PC-9 (cell line): ENCODE data around the gene CLMN. TPM values are rescaled to one million over a fixed set of nuclear protein-coding genes. Genes with fewer than 3 reads are reported as not detected.

Experiments
- BruUV-seq: library from RNA; stranded (reverse); fragments of 400-500 nt; replicated peaks from 2 replicates; lab custom pipeline; 2021; lab: Mats Ljungman, UMichigan
- CTCF ChIA-PET: fragments of 300-600 bp; sonication (Branson Sonifier 250); formaldehyde crosslinking; loops from one replicate; lab custom pipeline; 2022; ENCODE audit warnings: antibody characterized with exemption; lab: Charles Lee
- POLR2A ChIA-PET: fragments of 300-600 bp; sonication (Branson Sonifier 250); formaldehyde crosslinking; loops from one replicate; lab custom pipeline; 2022; ENCODE audit warnings: antibody characterized with exemption; ENCODE audit not compliant: unreplicated experiment; lab: Charles Lee
- DNase-seq, 2 experiments: peaks; one replicate each; pipeline versions ENCODE4 v3.0.0 to v3.0.0-alpha.2; 2015 to 2022; ENCODE audit warnings: mixed read lengths in 1 of 2
- H2AFZ ChIP-seq: fragments of 200-600 bp; sonication (generic); 2 replicates; pipeline ENCODE4 v1.8.1; 2017; ENCODE audit warnings: antibody characterized with exemption
- H3F3A ChIP-seq: fragments of 200-600 bp; sonication (generic); 2 replicates; pipeline ENCODE4 v1.8.1; 2017; ENCODE audit warnings: antibody characterized with exemption, mild to moderate bottlenecking, low read depth; ENCODE audit not compliant: insufficient read depth
- H3K27ac ChIP-seq: fragments of 200-600 bp; sonication (generic); 2 replicates; pipeline ENCODE4 v1.6.1; 2016; ENCODE audit warnings: mixed run types
- H3K27me3 ChIP-seq: fragments of 200-600 bp; sonication (generic); 2 replicates; pipeline ENCODE4 v1.6.1; 2016; ENCODE audit warnings: low read depth, mixed run types; ENCODE audit not compliant: insufficient read depth
- H3K36me3 ChIP-seq: fragments of 200-600 bp; sonication (generic); 2 replicates; pipeline ENCODE4 v1.6.1; 2016; ENCODE audit warnings: low read depth, mixed run types
- H3K4me1 ChIP-seq: fragments of 200-600 bp; sonication (generic); replicated peaks from 2 replicates; pipeline ENCODE4 v1.6.1; 2016; ENCODE audit warnings: mixed run types; ENCODE audit not compliant: insufficient read depth
- H3K4me2 ChIP-seq: fragments of 200-600 bp; sonication (generic); 2 replicates; pipeline ENCODE4 v1.6.1; 2017; ENCODE audit warnings: mixed run types
- H3K4me3 ChIP-seq: fragments of 200-600 bp; sonication (generic); 2 replicates; pipeline ENCODE4 v1.6.1; 2016; ENCODE audit warnings: mixed run types
- H3K79me2 ChIP-seq: fragments of 200-600 bp; sonication (generic); 2 replicates; pipeline ENCODE4 v1.6.1; 2017; ENCODE audit warnings: low read depth, mixed run types
- H3K9me2 ChIP-seq: fragments of 200-600 bp; sonication (generic); 2 replicates; pipeline ENCODE4 v1.8.1; 2017; ENCODE audit warnings: mild to moderate bottlenecking; ENCODE audit not compliant: insufficient read depth
- H3K9me3 ChIP-seq: fragments of 200-600 bp; sonication (generic); 2 replicates; pipeline ENCODE4 v1.8.1; 2016; ENCODE audit warnings: low read depth; ENCODE audit not compliant: insufficient read depth
- H4K20me1 ChIP-seq: fragments of 200-600 bp; sonication (generic); 2 replicates; pipeline ENCODE4 v1.8.1; 2017; ENCODE audit not compliant: insufficient read depth
- CTCF ChIP-seq: fragments of 200-600 bp; sonication (generic); conservative IDR thresholded peaks from 2 replicates; pipeline ENCODE4 v1.6.1; 2017; ENCODE audit warnings: mixed run types, antibody characterized with exemption, mild to moderate bottlenecking, moderate library complexity
- EZH2 ChIP-seq: fragments of 200-600 bp; sonication (generic); IDR thresholded peaks from 2 replicates; pipeline ENCODE4 v1.8.0; 2017; ENCODE audit warnings: antibody characterized with exemption, low read depth
- intact Hi-C: fragments of 100-400 bp; cut with micrococcal nuclease; formaldehyde crosslinking; loops from one replicate; pipeline ENCODE4 v1.10.0; 2022; ENCODE audit not compliant: unreplicated experiment
- total RNA-seq: library from RNA; stranded (reverse); gene quantifications from 2 replicates; pipeline ENCODE4 v1.2.3, GENCODE V29; 2021

The CLMN gene
- total RNA-seq, 1 experiment from 2014 or later, result 15.8 TPM

- BruUV-seq, result no TSS peak
- Histone ChIP-seq H3K4me2 (no peak overlapping the region), H3K27ac (no peak overlapping the region), H3K36me3 (no peaks in the 10 kb centered on the region), H3K9me2 (no peaks in the 10 kb centered on the region), H2AFZ (no peak overlapping the region), H4K20me1 (no peaks in the 10 kb centered on the region), H3K4me1 (peaks cover 25% of the 10 kb centered on the region), H3K79me2 (peaks cover 16% of the 10 kb centered on the region), H3F3A (peaks cover 20% of the 10 kb centered on the region), H3K27me3 (no peaks in the 10 kb centered on the region), H3K4me3 (no peak overlapping the region), H3K9me3 (no peaks in the 10 kb centered on the region)
- ChIA-PET CTCF (no interaction called here), POLR2A (no interaction called here)
- intact Hi-C loops, result no loop called here
- TF ChIP-seq CTCF (no peak), EZH2 (no peak)
- DNase-seq, result no peak
Observed at GRCh38 chr14:95261616-95262510, 57.8 kb downstream of the CLMN start.

GRCh38 chr14:95260537-95261361, 59.0 kb downstream of the CLMN start:
- no peaks in the 10 kb centered on the region for H4K20me1 ChIP-seq
- H3K4me3 ChIP-seq, result no peak overlapping the region
- no TSS peak for BruUV-seq
- H3K9me2 ChIP-seq, result no peaks in the 10 kb centered on the region
- no peak overlapping the region for H2AFZ ChIP-seq
- peaks cover 13% of the 10 kb centered on the region for H3K79me2 ChIP-seq
- no peaks in the 10 kb centered on the region for H3K36me3 ChIP-seq
- ChIA-PET POLR2A (no interaction called here), CTCF (no interaction called here)
- H3K27ac ChIP-seq, result peak overlapping the region; percentile 23; the same call in 1 of the 2 replicates
- H3K4me2 ChIP-seq, result no peak overlapping the region
- no peaks in the 10 kb centered on the region for H3K27me3 ChIP-seq
- intact Hi-C loops, result no loop called here
- H3K9me3 ChIP-seq, result no peaks in the 10 kb centered on the region
- peaks cover 19% of the 10 kb centered on the region for H3K4me1 ChIP-seq
- H3F3A ChIP-seq, result peaks cover 13% of the 10 kb centered on the region
- TF ChIP-seq CTCF (no peak), EZH2 (no peak)
- peak in 1 of 2 experiments; percentile 35 for DNase-seq

- Histone ChIP-seq H3K4me1 (peaks cover 14% of the 10 kb centered on the region), H2AFZ (no peak overlapping the region), H3K79me2 (peaks cover 8% of the 10 kb centered on the region; the same call in 1 of the 2 replicates), H3K4me3 (no peak overlapping the region), H3K4me2 (no peak overlapping the region), H4K20me1 (no peaks in the 10 kb centered on the region), H3K9me2 (no peaks in the 10 kb centered on the region), H3F3A (no peaks in the 10 kb centered on the region), H3K36me3 (no peaks in the 10 kb centered on the region), H3K27ac (no peak overlapping the region), H3K9me3 (no peaks in the 10 kb centered on the region), H3K27me3 (no peaks in the 10 kb centered on the region)
- intact Hi-C loops, result no loop called here
- ChIA-PET CTCF (no interaction called here), POLR2A (no interaction called here)
- TF ChIP-seq CTCF (no peak), EZH2 (no peak)
- no TSS peak for BruUV-seq
- DNase-seq, result no peak
Observed at GRCh38 chr14:95258754-95259593, 60.7 kb downstream of the CLMN start.
